HG03442 (cell line): ENCODE data around the gene DICER1.

ENCODE experiments used
- ATAC-seq: cut with Tn5 transposase; IDR thresholded peaks from one replicate; pipeline ENCODE4 v1.9.1; 2021; ENCODE audit warnings: mild to moderate bottlenecking, moderate library complexity; ENCODE audit not compliant: unreplicated experiment

The DICER1 gene

DNA sequence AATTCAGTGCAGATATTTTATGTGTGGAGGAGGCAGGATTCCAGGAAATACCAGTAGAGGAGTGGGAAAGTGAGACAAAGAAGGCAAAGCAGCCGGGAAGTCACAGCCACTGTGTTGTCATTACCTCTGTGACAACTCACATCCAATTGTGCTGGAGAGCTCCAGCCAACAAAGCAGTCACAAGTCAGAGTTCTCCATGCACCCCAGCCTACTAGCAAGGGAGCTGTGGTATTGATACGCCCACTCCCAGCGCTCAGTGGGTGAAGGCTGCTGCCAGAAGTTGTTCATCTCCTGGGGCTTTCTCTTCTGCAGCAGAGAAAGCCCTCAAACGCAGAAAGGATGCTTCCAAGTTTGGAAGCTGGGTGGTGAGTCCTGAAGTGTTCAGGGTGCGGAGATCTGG is 93.9 kb downstream of the DICER1 start:
- no peak for ATAC-seq

GRCh38 chr14:95062946-95063345 is 94.4 kb downstream of the DICER1 start:
- no peak for ATAC-seq

DNA sequence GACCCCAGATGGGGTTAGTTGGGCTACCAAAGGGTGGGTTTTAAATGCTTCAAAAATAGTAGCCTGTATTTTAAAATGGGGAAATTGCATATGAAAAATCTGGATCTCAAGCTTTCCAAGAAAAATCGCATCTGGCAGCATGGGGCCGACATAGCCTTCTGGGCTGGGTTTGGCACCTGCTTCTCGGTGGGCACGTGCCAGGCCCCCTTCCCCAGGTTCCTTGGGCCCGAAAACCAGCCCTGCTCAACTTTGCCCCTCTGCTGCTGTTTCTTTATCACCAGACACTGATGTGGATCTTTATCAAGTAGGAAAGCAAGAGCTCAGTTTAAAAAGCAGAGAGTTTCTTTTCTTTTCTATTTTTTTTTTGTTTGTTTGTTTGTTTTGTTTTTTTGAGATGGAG is 95.1 kb downstream of the DICER1 start:
- ATAC-seq, result no peak

GRCh38 chr14:95061317-95062093 is 95.8 kb downstream of the DICER1 start:
- no peak for ATAC-seq

GRCh38 chr14:95059126-95059525 is 98.2 kb downstream of the DICER1 start:
- ATAC-seq, result no peak

DNA sequence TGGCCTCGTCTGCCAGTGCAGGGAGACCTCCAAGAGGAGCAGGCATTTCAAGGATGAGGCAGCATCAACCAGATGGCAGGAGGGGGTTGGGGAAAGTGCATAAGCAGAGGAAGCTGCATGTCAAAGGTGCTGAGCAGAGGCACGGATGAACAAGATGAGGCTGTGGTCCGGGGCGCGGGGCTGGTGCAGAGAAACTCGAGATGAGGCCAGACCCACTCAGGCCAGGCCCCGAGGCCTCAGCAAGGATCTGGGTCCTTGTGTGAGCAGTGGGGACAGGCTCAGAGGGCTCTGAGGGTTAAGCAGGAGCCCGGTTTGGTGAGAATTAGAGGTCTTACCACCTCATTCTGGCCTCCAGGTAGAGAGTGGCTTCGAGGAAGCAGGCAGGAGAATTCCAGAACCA is 98.8 kb downstream of the DICER1 start:
- no peak for ATAC-seq

DNA sequence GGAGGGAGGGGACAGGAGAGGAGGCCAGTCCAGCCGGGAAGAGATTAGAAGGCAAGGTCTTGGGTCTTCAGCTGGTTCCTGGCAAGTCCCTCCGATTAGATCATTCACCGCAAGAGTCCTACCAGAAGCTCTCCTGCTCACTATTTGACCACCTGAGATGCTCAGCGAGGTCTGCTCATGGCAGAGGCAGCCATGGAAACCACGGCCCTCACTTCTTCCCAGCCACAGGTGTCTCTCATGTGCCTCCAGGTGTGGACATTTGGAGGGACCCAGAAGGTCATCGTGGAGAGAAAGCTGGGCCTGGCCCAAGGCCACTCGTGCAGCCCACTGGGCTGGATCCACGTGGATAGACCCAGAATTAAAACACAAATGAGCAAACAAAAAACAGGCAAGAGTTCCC is 99.5 kb downstream of the DICER1 start:
- ATAC-seq, result no peak

DNA sequence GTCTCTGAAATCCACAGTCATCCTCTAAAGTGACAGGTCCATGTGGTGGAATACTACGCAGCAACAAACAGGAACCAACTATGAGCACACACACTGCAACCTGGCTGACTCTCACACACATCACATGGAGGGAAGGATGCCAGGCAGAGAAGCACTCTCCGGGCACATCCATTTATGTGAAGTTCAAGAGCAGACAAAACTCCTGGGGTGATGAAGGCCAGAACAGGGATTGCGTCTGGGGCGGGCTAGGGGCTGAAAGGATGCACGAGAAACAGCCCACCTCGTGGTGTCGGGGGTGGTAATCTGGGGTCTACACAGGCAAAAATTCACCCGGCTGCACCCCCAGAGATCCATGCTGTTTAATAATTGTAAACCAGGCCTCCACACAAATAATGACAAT is 100.2 kb downstream of the DICER1 start:
- ATAC-seq, result no peak

GRCh38 chr14:95056476-95056875 is 100.9 kb downstream of the DICER1 start:
- no peak for ATAC-seq

DNA sequence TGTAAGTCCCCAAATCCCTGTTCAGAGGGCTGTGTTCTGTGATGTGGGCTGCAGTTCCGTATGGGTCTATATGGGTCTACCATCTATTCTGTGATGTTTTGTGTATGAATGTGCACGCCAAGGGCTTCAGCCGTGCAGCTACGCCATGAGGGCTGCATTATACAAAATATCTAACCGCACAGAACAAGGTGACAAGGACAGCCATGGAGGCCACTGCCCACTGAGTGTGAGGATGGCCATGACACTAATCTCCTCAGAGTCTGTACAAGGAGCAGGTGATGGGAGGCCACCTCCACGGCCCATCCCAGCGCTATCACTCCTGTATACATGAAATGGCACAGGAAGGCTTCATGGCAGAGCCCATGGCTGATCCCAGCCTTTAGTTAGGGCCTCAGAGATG is 102.0 kb downstream of the DICER1 start:
- ATAC-seq, result no peak

GRCh38 chr14:95054346-95055280 is 102.7 kb downstream of the DICER1 start:
- ATAC-seq, result no peak

DNA sequence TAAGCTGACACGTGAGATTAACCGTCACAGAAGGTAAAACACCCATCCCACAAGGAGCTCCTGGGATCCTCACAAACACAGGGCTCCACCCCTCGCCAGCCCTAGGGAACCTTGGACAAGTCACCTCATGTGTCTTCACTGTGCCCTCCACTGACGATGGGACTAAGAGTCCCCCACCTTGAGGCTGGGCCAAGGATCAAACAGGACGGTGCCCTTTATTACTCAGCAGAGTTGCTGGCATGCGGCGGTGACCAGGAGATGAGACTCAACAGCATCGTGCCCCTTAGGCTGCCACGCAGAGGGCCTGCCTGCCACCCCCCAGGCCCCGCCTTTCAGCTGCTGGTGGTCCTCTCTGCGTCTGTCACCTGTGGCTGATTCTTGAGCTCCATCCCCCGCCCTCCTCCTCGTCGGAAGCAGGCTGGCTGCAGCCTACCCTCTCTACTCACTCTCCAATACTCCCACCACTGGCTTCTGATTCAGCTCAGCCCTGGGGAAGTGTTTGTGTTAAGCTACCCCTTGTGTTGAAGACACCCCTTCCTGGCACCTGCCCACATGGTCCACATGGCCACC is 105.2 kb downstream of the DICER1 start:
- no peak for ATAC-seq

DNA sequence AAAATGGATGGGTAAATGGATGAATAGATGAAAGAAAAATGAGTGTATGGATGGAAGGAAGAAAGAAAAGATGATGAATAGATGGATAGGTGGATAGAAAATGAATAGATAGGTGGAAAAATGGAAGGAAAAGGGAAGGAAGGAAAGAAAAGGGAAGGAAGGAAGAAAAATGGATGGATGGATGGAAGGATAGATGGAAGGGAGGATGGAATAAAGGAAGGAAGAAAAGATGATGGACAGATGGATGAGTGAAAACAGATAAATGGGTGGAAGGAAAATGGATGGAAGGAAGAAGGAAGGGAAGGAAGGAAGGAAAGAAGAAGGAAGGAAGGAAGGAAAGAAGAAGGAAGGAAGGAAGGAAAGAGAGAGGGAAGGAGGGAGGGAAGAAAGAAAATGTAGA is 107.4 kb downstream of the DICER1 start:
- ATAC-seq, result no peak

DNA sequence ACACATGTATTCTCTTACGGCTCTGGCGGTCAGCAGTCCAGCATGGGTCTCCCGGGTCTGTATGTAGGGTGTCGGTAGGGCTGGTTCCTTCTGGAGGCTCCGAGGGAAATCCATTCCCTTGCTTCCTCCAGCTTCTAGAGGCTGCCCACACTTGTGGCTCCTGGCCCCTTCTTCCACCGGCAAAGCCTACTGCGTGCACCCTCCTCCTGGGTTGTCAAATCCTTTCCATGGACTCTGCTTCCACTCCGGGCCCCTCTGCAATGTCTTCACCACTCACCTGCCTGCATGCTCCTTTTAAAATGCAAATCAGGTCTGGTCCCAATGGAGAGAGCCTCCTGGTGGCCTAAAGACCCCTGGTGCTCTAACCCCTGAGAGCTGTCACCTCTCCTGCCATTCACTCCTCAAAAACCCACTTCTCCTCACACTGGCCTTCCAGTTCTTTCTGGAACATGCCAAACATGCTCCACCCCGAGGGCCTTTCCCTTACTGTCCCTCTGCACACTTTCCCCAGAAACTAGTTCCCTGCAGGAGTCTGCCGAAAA is 108.5 kb downstream of the DICER1 start:
- ATAC-seq, result no peak

GRCh38 chr14:95047754-95048153 is 109.6 kb downstream of the DICER1 start:
- ATAC-seq, result no peak

GRCh38 chr14:95046711-95047681 is 110.3 kb downstream of the DICER1 start:
- ATAC-seq, result no peak

DNA sequence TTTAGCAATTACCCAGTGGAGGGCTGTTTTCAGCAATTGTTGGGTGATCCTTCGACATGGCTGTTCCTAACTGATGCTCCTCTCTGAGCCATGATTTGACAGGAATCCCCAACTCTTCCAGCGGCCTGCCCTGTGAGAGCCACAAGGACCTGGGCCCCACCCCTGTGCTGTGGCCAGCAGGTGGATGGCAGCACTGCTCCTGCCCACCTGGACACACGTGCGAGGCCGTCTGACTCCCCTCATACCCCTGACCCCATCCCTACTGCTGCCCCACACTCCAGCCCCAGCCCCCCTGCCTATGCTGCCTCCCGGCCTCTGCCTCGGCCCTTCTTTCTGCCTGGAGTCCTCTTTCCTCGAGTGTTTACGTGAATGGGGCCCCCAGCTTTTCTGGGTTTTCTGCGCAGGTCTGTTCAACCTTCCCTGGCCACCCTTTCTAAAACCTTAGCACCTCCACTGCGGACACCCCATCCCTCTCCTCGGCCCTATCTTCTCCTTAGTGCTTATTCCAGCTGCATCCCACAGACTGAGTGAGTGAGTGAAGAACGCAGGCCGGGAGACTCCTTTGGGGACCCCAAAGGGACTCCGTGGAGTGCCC is 111.4 kb downstream of the DICER1 start:
- no peak for ATAC-seq

DNA sequence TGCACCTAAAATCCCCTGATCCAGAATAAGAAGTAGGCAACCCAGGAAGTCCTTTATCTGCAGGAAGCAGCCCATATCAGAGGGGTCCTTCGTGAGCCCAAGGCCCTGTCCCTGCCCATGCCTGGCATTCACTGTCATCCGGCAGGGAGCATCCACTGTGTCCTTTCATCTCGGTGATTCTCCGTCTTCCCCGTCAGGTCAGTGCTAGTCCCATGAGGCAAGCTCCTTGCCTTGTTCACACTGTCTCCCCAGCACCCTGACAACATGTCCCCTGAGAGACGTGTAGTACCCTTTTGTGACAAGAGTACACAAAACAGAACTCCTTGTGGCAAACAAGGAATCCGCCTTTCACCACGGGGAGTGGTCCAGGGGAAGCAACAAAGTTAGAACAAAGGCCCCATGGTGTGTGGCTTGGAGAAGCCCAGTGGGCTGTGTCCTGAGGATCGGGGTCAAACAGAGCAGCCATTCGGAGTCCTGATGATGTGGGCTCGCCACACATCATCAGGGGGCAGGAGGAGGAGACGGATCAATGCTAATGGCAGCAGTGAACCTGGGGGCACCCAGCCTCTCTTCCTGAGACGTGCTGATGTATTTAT is 112.1 kb downstream of the DICER1 start:
- ATAC-seq, result no peak

DNA sequence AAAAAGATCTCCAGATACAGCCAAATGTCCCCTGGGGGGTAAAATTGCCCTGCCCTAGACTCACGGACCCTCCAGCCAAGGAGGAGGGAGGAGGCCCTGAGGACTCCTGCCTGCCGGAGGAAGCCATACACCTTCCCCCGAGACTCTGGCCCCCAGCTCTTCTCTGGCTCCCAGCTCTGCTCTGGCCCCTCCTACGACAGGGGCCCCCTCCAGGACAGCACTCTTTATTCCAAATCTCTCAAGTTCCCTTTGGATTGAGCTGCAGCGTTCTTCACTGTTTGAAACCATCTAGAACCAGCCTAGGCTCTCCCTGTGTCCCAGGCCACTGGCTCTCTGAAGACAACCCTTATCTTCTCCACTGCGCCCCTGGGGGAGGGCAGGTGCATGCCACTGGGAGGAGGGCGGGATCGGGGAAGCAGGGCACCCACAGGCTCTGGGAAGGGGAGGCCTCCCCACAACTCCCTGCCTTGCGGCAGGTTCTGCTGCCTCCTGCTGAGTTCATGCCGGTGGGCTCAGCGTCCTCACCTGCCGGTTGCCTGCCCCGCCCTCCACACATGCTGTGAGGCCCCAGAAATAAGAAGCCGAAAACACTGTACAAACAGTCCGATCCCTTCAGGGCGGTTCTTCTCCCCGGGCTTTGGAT is 112.7 kb downstream of the DICER1 start:
- no peak for ATAC-seq
